PFSK-1 (cell line): Measurements from ENCODE around the gene PIF1.

ENCODE experiments used
- FOXP2 ChIP-seq: optimal IDR thresholded peaks from 2 replicates; pipeline ENCODE3; 2011; ENCODE audit warnings: borderline replicate concordance, control low read depth, inconsistent platforms; ENCODE audit not compliant: insufficient read depth; ENCODE audit errors: extremely low read length, extremely low read depth
- POLR2AphosphoS5 ChIP-seq: IDR thresholded peaks from 2 replicates; pipeline ENCODE4 v1.6.1; 2012; ENCODE audit warnings: low read depth, mild to moderate bottlenecking, control low read depth, low read length, moderate library complexity
- REST ChIP-seq, 2 experiments: IDR thresholded peaks; 2 replicates each; pipeline versions ENCODE4 v1.6.1 to v1.8.0; 2011 to 2012; ENCODE audit warnings: low read depth in 2 of 2, low read length in 2 of 2, control low read depth in 1 of 2, inconsistent platforms in 1 of 2, mild to moderate bottlenecking in 1 of 2, moderate library complexity in 1 of 2; ENCODE audit not compliant: insufficient read depth in 1 of 2
- SIN3A ChIP-seq: IDR thresholded peaks from 2 replicates; pipeline ENCODE4 v1.6.1; 2012; ENCODE audit warnings: mild to moderate bottlenecking, low read length, moderate library complexity, borderline replicate concordance; ENCODE audit not compliant: insufficient read depth
- TAF1 ChIP-seq: IDR thresholded peaks from 2 replicates; pipeline ENCODE4 v1.6.1; 2012; ENCODE audit warnings: low read length, control low read depth, borderline replicate concordance; ENCODE audit not compliant: insufficient read depth

PIF1 gene

DNA sequence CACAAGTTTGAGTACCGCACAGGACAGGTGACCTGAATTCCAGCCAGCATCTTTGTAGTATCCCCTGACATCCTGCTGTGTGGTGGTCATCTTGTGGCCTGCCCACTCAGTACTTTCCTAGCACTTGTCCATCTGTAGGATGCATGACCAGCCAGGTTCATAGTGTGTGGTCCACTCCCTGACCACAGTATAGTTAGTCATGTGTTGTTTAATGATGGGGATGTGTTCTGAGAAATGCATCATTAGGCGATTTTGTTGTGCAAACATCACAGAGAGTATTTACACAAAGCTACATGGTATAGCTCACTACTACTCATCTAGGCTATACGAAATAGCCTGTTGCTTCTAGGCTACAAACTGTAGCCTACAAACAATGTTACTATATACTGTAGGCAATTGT lies 33.2 kb downstream of the PIF1 start:
- no peak for TF ChIP-seq REST (IDR thresholded peaks at IDR 0.05; ENCODE audit: insufficient read depth in 1 of 2, low read depth in 2 of 2, low read length in 2 of 2)
- TF ChIP-seq SIN3A, result no peak
- no peak for TF ChIP-seq POLR2AphosphoS5
- TF ChIP-seq FOXP2, result no peak
- no peak for TF ChIP-seq TAF1

DNA sequence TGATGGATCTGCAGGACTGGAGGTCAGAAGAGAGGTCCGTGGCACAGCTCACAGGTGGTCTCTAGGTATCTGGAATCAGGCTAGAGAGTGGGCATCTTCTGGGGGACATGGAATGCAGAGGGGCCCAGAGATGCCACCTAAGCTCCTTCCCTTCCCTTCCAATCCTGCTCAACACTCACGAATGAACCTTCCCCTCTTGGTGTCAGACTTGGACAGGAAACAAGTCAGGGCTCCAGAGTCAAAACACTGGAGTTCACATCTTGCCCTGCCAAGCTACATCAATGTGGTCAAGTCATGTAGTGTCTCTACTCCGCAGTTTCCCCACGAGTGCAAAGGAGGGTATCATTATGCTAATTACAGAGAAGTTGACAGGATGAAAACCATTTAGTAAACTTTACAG lies 34.0 kb downstream of the PIF1 start:
- TF ChIP-seq TAF1 (no peak), FOXP2 (no peak), SIN3A (no peak), REST (IDR thresholded peaks at IDR 0.05; ENCODE audit: insufficient read depth in 1 of 2, low read depth in 2 of 2, low read length in 2 of 2) (no peak), POLR2AphosphoS5 (no peak)

DNA sequence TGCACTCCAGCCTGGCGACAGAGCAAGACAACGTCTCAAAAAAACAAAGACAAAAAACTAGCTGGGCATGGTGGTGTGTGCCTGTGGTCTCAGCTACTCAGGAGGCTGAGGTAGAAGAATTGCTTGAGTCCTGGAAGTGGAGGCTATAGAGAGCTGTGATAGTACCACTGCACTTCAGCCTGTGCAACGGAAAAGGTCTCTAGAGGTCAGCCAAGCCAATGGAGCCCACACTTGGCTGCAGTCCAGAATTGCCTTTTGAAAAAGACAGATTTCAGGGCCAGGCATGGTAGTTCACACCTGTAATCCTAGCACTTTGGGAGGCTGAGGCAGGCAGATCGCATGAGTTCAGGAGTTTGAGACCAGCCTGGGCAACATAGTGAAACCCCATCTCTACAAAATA lies 41.7 kb downstream of the PIF1 start:
- TF ChIP-seq SIN3A, result no peak
- no peak for TF ChIP-seq POLR2AphosphoS5
- no peak for TF ChIP-seq REST (IDR thresholded peaks at IDR 0.05; ENCODE audit: insufficient read depth in 1 of 2, low read depth in 2 of 2, low read length in 2 of 2)
- no peak for TF ChIP-seq FOXP2
- TF ChIP-seq TAF1, result no peak

- TF ChIP-seq POLR2AphosphoS5, result no peak
- TF ChIP-seq REST (IDR thresholded peaks at IDR 0.05; ENCODE audit: insufficient read depth in 1 of 2, low read depth in 2 of 2, low read length in 2 of 2), result no peak
- no peak for TF ChIP-seq SIN3A
- no peak for TF ChIP-seq TAF1
- TF ChIP-seq FOXP2, result no peak
Observed at GRCh38 chr15:64782751-64783150, 42.7 kb downstream of the PIF1 start.

GRCh38 chr15:64781299-64781698 lies 44.1 kb downstream of the PIF1 start:
- TF ChIP-seq TAF1 (no peak), SIN3A (no peak), REST (IDR thresholded peaks at IDR 0.05; ENCODE audit: insufficient read depth in 1 of 2, low read depth in 2 of 2, low read length in 2 of 2) (no peak), FOXP2 (no peak), POLR2AphosphoS5 (no peak)
